HL-60 (cell line): Measurements from ENCODE around the gene CRELD2.

Source experiments
- POLR2AphosphoS5 ChIP-seq: IDR thresholded peaks from 2 replicates; pipeline ENCODE4 v1.6.1; 2012; ENCODE audit warnings: low read depth
- TF ChIP-seq, protein P1 (sequence below): IDR thresholded peaks from one replicate; pipeline ENCODE4 v1.5.1; 2011; ENCODE audit warnings: low read length, control low read depth, inconsistent platforms; ENCODE audit not compliant: insufficient read depth

DNA sequence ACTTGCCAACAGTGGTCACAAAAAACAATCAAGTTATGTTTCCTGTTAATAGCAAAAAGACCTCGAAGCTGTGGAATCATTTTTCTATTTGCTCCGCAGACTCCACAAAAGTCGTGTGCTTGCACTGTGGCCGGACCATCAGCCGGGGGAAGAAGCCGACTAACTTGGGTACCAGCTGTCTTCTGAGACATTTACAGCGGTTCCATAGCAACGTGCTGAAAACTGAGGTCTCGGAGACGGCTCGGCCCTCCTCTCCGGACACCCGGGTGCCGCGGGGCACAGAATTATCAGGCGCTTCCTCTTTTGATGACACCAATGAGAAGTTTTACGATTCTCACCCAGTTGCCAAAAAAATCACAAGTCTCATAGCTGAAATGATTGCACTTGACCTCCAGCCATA is 33.2 kb upstream of the CRELD2 start:
- TF ChIP-seq, protein P1, sequence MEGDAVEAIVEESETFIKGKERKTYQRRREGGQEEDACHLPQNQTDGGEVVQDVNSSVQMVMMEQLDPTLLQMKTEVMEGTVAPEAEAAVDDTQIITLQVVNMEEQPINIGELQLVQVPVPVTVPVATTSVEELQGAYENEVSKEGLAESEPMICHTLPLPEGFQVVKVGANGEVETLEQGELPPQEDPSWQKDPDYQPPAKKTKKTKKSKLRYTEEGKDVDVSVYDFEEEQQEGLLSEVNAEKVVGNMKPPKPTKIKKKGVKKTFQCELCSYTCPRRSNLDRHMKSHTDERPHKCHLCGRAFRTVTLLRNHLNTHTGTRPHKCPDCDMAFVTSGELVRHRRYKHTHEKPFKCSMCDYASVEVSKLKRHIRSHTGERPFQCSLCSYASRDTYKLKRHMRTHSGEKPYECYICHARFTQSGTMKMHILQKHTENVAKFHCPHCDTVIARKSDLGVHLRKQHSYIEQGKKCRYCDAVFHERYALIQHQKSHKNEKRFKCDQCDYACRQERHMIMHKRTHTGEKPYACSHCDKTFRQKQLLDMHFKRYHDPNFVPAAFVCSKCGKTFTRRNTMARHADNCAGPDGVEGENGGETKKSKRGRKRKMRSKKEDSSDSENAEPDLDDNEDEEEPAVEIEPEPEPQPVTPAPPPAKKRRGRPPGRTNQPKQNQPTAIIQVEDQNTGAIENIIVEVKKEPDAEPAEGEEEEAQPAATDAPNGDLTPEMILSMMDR = no peak
- TF ChIP-seq POLR2AphosphoS5 = no peak
